Stimulated activated CD8-positive, alpha-beta memory T cell treated with anti-CD3 and anti-CD28 coated beads, Interleukin-4, amount 100 ng/mL, for 4 hours (primary cell): ENCODE results near the gene PTOV1.

Source experiments
- DNase-seq, 2 donors: peaks; one replicate each; pipeline ENCODE4 v3.0.0-alpha.2; 2020; ENCODE audit warnings: low read depth in 2 of 2, low spot score in 1 of 2

PTOV1 gene

GRCh38 chr19:49858088-49858985 lies 7.4 kb downstream of the PTOV1 start:
- no peak for DNase-seq

GRCh38 chr19:49859682-49860335 lies 8.8 kb downstream of the PTOV1 start:
- no peak for DNase-seq

GRCh38 chr19:49860336-49861102 lies 9.6 kb downstream of the PTOV1 start:
- DNase-seq, result no peak

- no peak for DNase-seq
Observed at GRCh38 chr19:49861107-49861506, 10.1 kb downstream of the PTOV1 start.

GRCh38 chr19:49861541-49862378 lies 10.8 kb downstream of the PTOV1 start:
- no peak for DNase-seq

- no peak for DNase-seq
Observed at GRCh38 chr19:49862391-49863253, 11.7 kb downstream of the PTOV1 start.

GRCh38 chr19:49863254-49863934 lies 12.4 kb downstream of the PTOV1 start:
- no peak for DNase-seq

- no peak for DNase-seq
Observed at GRCh38 chr19:49863935-49864320, 13.0 kb downstream of the PTOV1 start.

GRCh38 chr19:49864890-49865289 lies 13.9 kb downstream of the PTOV1 start:
- DNase-seq, result no peak

GRCh38 chr19:49866933-49867782 lies 16.2 kb downstream of the PTOV1 start, which contains the start of gene PNKP:
Gene PNKP (minus strand): TSS chr19:49867576. CDS start chr19:49867204, 372 bp downstream.
- peak; percentile 79 to 82 for DNase-seq

GRCh38 chr19:49869009-49869483 lies 18.1 kb downstream of the PTOV1 start:
- DNase-seq, result no peak

GRCh38 chr19:49869484-49870308 lies 18.7 kb downstream of the PTOV1 start:
- peak; percentile 64 to 73 for DNase-seq

- no peak for DNase-seq
Observed at GRCh38 chr19:49870309-49870901, 19.4 kb downstream of the PTOV1 start.

GRCh38 chr19:49871349-49871985 lies 20.5 kb downstream of the PTOV1 start:
- DNase-seq, result no peak

GRCh38 chr19:49872245-49873128 lies 21.5 kb downstream of the PTOV1 start:
- no peak for DNase-seq
